ENCODE data around the gene MPC1L. TPM values are rescaled to one million over a fixed set of nuclear protein-coding genes. Genes with fewer than 3 reads are reported as not detected.

MPC1L gene
- total RNA-seq, 1 experiment from 2014 or later = not detected

DNA sequence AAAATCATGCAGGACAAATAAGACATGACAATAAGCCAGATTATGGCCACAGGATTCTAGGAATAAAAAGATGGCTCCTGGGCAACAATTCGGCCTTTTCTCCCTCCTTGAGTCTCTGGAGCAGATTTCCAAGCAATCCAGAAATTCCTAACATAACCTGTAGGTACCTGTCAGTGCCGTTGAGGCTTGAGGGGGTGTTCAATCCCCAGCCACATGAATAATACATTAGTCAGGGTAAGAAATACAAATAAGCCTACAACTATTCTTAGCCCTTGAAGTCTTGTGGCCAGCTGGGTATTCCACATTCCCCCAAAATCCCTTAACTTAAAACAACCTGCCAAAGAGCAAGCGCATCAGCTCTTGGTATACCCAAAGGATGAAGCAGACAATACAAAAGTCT lies 14.5 kb downstream of the MPC1L start (continued):
- TF ChIP-seq SP1 (IDR thresholded peaks at IDR 0.05; ENCODE audit: low read depth) (no peak), CBX3 (IDR thresholded peaks at IDR 0.05; ENCODE audit: low read depth) (no peak), POLR2A (IDR thresholded peaks at IDR 0.05; ENCODE audit: borderline replicate concordance, extremely low read depth, insufficient read depth, insufficient read length) (no peak), EGR1 (IDR thresholded peaks at IDR 0.05; ENCODE audit: low read depth) (no peak)

DNA sequence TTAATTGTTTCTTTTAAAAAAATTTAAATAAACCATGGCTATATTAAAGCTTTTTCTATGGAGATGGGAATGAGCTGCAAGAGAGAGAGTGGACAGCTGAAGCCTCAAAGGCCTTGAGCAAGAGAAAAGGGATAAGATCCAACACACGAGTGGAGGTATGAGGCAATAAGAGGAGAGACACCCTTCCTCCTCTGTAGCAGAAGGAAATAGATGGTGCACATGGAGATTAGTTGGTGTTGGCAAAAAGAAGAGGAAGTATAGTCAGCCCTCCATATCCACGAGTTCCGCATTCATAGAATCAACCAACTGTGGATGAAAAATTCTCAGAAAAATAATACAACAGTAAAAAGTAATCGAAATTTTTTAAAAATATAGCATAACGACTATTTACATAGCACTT lies 20.9 kb downstream of the MPC1L start:
- POLR2A ChIA-PET = no interaction called here
- Histone ChIP-seq H2AFZ (ENCODE audit: low read depth, low read length, poor library complexity, severe bottlenecking) (no peak overlapping the region), H3K4me3 (replicated peaks in 1 of 2; ENCODE audit: low read depth in 1 of 2, low read length in 2 of 2) (no peak overlapping the region), H3K9me3 (ENCODE audit: control insufficient read depth in 1 of 2, insufficient read depth in 1 of 2, low read depth in 1 of 2, low read length in 2 of 2) (no peaks in the 10 kb centered on the region), H3K9ac (ENCODE audit: low read length) (no peak overlapping the region), H3K79me2 (ENCODE audit: insufficient read depth, low read length) (peaks cover 27% of the 10 kb centered on the region), H3K4me1 (ENCODE audit: control insufficient read depth in 1 of 2, insufficient read depth in 2 of 2, low read length in 2 of 2) (peaks cover 4 to 10% of the 10 kb centered on the region in 2 experiments; a peak in 2 of 4 replicates), H3K27ac (ENCODE audit: low read depth, low read length) (no peak overlapping the region), H4K20me1 (ENCODE audit: insufficient read depth) (no peaks in the 10 kb centered on the region), H3K27me3 (ENCODE audit: insufficient read depth, low read length) (no peaks in the 10 kb centered on the region), H3K36me3 (ENCODE audit: control insufficient read depth in 1 of 2, insufficient read depth in 2 of 2, low read length in 2 of 2) (no peaks in the 10 kb centered on the region), H3K9me2 (ENCODE audit: insufficient read depth) (no peaks in the 10 kb centered on the region), H3K4me2 (ENCODE audit: low read length) (no peak overlapping the region)
- ATAC-seq (no peak), DNase-seq (ENCODE audit: low read depth, low spot score) (no peak)
- CTCF ChIA-PET = no interaction called here
- intact Hi-C loops (cut with micrococcal nuclease) = no loop called here
- no TSS peak for BruUV-seq (replicated peaks)
- TF ChIP-seq CTCF (IDR thresholded peaks at IDR 0.05 in 2 of 3, conservative IDR thresholded peaks at IDR 0.05 in 1 of 3; ENCODE audit: borderline replicate concordance in 1 of 3, insufficient read depth in 1 of 3, low read depth in 2 of 3, low read length in 2 of 3) (no peak), YY1 (IDR thresholded peaks at IDR 0.05; ENCODE audit: extremely low read depth, insufficient replicate concordance, low read depth, low read length) (no peak), POLR2A (IDR thresholded peaks at IDR 0.05; ENCODE audit: borderline replicate concordance, extremely low read depth, insufficient read depth, insufficient read length) (no peak), TCF7L2 (IDR thresholded peaks at IDR 0.05; ENCODE audit: borderline replicate concordance, extremely low read depth, insufficient read depth, insufficient read length) (no peak), CBX3 (IDR thresholded peaks at IDR 0.05; ENCODE audit: low read depth) (no peak), EZH2phosphoT487 (IDR thresholded peaks at IDR 0.05; ENCODE audit: borderline replicate concordance) (no peak), SP1 (IDR thresholded peaks at IDR 0.05; ENCODE audit: low read depth) (no peak), ZBTB33 (IDR thresholded peaks at IDR 0.05; ENCODE audit: extremely low read depth, insufficient replicate concordance, low read length) (no peak), ZFX (IDR thresholded peaks at IDR 0.05) (no peak), EGR1 (IDR thresholded peaks at IDR 0.05; ENCODE audit: low read depth) (no peak), ZNF274 (IDR thresholded peaks at IDR 0.05; ENCODE audit: low read depth, low read length) (no peak), FOSL1 (IDR thresholded peaks at IDR 0.05; ENCODE audit: low read depth) (no peak), SRF (IDR thresholded peaks at IDR 0.05; ENCODE audit: low read depth) (no peak), ELF1 (IDR thresholded peaks at IDR 0.05; ENCODE audit: borderline replicate concordance, low read depth) (no peak), RAD21 (IDR thresholded peaks at IDR 0.05; ENCODE audit: low read depth) (no peak), SIN3A (IDR thresholded peaks at IDR 0.05; ENCODE audit: low read depth) (no peak)
- TF ChIP-seq, protein P1, sequence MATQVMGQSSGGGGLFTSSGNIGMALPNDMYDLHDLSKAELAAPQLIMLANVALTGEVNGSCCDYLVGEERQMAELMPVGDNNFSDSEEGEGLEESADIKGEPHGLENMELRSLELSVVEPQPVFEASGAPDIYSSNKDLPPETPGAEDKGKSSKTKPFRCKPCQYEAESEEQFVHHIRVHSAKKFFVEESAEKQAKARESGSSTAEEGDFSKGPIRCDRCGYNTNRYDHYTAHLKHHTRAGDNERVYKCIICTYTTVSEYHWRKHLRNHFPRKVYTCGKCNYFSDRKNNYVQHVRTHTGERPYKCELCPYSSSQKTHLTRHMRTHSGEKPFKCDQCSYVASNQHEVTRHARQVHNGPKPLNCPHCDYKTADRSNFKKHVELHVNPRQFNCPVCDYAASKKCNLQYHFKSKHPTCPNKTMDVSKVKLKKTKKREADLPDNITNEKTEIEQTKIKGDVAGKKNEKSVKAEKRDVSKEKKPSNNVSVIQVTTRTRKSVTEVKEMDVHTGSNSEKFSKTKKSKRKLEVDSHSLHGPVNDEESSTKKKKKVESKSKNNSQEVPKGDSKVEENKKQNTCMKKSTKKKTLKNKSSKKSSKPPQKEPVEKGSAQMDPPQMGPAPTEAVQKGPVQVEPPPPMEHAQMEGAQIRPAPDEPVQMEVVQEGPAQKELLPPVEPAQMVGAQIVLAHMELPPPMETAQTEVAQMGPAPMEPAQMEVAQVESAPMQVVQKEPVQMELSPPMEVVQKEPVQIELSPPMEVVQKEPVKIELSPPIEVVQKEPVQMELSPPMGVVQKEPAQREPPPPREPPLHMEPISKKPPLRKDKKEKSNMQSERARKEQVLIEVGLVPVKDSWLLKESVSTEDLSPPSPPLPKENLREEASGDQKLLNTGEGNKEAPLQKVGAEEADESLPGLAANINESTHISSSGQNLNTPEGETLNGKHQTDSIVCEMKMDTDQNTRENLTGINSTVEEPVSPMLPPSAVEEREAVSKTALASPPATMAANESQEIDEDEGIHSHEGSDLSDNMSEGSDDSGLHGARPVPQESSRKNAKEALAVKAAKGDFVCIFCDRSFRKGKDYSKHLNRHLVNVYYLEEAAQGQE (IDR thresholded peaks at IDR 0.05; ENCODE audit: low read depth) = no peak
- RAD21 ChIA-PET (ENCODE audit: low non-redundant PET in 1 of 2, low total read pairs in 2 of 2, uncharacterized antibody in 2 of 2, unreplicated experiment in 2 of 2) = no interaction called here
